ENCODE results near the gene WBP2NL. TPM values are rescaled to one million over a fixed set of nuclear protein-coding genes. Genes with fewer than 3 reads are reported as not detected.
A peak's percentile ranks its signal among the peaks of the same experiment; 100 is the strongest.

The WBP2NL gene
- total RNA-seq, 1 donor = 0.72 TPM

DNA sequence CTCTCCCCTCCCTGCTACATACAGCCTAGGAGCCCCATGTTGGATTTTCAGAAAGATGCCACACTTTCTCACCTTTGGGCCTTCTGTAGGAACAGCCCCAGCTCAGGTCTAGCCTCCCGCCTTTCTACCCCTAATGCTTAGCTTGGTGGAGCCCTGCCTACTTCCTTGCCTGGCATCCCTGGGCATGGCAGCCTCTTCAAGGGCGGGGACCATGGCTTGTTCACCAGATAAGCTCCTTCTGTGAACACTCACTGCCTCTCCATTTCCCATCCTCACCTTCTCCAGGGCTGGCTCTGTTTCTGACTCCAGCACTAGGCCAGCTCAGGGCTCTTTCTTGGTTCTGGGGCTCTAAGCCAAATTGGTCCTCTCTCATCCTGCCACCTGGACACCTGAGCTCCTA is 28.0 kb upstream of the WBP2NL start:
- Histone ChIP-seq H3K4me3 (ENCODE audit: insufficient read depth, low read length) (no peak overlapping the region), H3K9me3 (ENCODE audit: low read depth, low read length) (no peaks in the 10 kb centered on the region), H3K4me2 (ENCODE audit: insufficient read depth, low read length) (no peak overlapping the region), H3K27me3 (ENCODE audit: insufficient read depth, low read length) (peaks cover 25% of the 10 kb centered on the region), H3K27ac (ENCODE audit: low read depth, low read length) (no peak overlapping the region), H3K79me2 (ENCODE audit: insufficient read depth, low read length) (no peaks in the 10 kb centered on the region), H3K4me1 (ENCODE audit: insufficient read depth, low read length) (no peaks in the 10 kb centered on the region), H3K36me3 (ENCODE audit: insufficient read depth, low read length) (no peaks in the 10 kb centered on the region), H4K20me1 (ENCODE audit: insufficient read depth, low read length) (no peaks in the 10 kb centered on the region), H2AFZ (ENCODE audit: low read length) (no peak overlapping the region)
- peak; percentile 17 for DNase-seq (ENCODE audit: insufficient read length, low spot score, missing footprints)
- TF ChIP-seq, protein P1, sequence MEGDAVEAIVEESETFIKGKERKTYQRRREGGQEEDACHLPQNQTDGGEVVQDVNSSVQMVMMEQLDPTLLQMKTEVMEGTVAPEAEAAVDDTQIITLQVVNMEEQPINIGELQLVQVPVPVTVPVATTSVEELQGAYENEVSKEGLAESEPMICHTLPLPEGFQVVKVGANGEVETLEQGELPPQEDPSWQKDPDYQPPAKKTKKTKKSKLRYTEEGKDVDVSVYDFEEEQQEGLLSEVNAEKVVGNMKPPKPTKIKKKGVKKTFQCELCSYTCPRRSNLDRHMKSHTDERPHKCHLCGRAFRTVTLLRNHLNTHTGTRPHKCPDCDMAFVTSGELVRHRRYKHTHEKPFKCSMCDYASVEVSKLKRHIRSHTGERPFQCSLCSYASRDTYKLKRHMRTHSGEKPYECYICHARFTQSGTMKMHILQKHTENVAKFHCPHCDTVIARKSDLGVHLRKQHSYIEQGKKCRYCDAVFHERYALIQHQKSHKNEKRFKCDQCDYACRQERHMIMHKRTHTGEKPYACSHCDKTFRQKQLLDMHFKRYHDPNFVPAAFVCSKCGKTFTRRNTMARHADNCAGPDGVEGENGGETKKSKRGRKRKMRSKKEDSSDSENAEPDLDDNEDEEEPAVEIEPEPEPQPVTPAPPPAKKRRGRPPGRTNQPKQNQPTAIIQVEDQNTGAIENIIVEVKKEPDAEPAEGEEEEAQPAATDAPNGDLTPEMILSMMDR (IDR thresholded peaks at IDR 0.05; ENCODE audit: extremely low read depth, low read depth, low read length) = no peak

DNA sequence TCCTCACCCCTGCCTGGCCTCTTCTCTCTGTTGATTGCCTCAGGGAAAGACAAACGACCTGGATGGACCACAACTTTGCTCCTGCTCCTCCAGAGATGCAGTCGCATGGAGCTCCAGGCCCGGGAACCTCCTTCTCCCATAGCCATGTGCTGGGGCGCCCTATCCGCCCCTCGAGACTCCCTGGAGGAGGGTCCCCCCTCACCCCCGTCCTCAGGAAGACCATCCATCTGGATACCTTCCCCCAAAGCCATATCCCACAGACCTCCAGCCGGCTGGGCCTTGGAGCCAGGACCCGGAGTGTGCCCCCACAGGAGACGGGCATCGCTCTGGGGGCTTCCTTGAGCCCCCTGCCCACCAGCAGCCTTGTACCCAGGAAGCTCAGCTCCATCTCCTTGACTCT is 27.2 kb upstream of the WBP2NL start:
- peak; percentile 62 for DNase-seq (ENCODE audit: insufficient read length, low spot score, missing footprints)
- TF ChIP-seq, protein P1 (IDR thresholded peaks at IDR 0.05; ENCODE audit: extremely low read depth, low read depth, low read length) = no peak
- no peaks in the 10 kb centered on the region for H3K79me2 ChIP-seq (ENCODE audit: insufficient read depth, low read length)

DNA sequence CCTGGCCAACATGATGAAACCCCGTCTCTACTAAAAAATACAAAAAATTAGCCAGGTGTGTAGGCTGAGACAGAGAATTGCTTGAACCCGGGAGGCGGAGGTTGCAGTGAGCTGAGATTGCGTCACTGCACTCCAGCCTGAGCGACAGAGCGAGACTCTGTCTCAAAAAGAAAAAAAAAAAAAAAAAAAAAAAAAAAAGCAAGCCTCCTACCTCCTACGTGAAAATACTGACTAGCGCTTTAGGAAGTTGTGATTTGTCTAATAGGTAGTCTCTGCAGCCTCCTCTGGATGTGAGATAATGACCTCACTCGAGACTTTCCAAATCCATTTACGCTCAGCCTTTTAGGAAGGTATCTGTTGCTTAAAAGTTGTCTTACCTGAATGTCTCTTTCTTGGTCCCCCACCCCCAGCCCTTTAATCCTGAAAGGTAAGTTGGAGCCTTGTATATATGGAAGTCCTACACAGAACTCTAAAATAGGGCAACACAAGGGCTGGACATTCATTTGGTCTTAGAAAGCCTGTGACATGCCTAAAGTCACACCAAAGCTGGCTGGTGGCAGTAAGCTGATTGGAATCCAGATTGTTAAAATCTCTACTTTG is 23.8 kb upstream of the WBP2NL start:
- Histone ChIP-seq H3K79me2 (ENCODE audit: insufficient read depth, low read length) (no peaks in the 10 kb centered on the region), H3K4me1 (ENCODE audit: insufficient read depth, low read length) (no peaks in the 10 kb centered on the region), H3K4me3 (ENCODE audit: insufficient read depth, low read length) (no peak overlapping the region), H3K4me2 (ENCODE audit: insufficient read depth, low read length) (no peak overlapping the region), H4K20me1 (ENCODE audit: insufficient read depth, low read length) (no peaks in the 10 kb centered on the region), H3K9me3 (ENCODE audit: low read depth, low read length) (no peaks in the 10 kb centered on the region), H3K27me3 (ENCODE audit: insufficient read depth, low read length) (peaks cover 53% of the 10 kb centered on the region), H2AFZ (ENCODE audit: low read length) (no peak overlapping the region), H3K36me3 (ENCODE audit: insufficient read depth, low read length) (no peaks in the 10 kb centered on the region), H3K27ac (ENCODE audit: low read depth, low read length) (no peak overlapping the region)
- TF ChIP-seq, protein P1 (IDR thresholded peaks at IDR 0.05; ENCODE audit: extremely low read depth, low read depth, low read length) = no peak
- peak; percentile 39 for DNase-seq (ENCODE audit: insufficient read length, low spot score, missing footprints)

More for the DNA sequence above, 27.2 kb upstream of the WBP2NL start:
- peaks cover 33% of the 10 kb centered on the region for H3K27me3 ChIP-seq (ENCODE audit: insufficient read depth, low read length)
- H3K4me2 ChIP-seq (ENCODE audit: insufficient read depth, low read length) = no peak overlapping the region
- H4K20me1 ChIP-seq (ENCODE audit: insufficient read depth, low read length) = no peaks in the 10 kb centered on the region
- no peak overlapping the region for H3K27ac ChIP-seq (ENCODE audit: low read depth, low read length)
- no peaks in the 10 kb centered on the region for H3K9me3 ChIP-seq (ENCODE audit: low read depth, low read length)
- H2AFZ ChIP-seq (ENCODE audit: low read length) = no peak overlapping the region
- no peaks in the 10 kb centered on the region for H3K4me1 ChIP-seq (ENCODE audit: insufficient read depth, low read length)
- no peak overlapping the region for H3K4me3 ChIP-seq (ENCODE audit: insufficient read depth, low read length)
- no peaks in the 10 kb centered on the region for H3K36me3 ChIP-seq (ENCODE audit: insufficient read depth, low read length)

DNA sequence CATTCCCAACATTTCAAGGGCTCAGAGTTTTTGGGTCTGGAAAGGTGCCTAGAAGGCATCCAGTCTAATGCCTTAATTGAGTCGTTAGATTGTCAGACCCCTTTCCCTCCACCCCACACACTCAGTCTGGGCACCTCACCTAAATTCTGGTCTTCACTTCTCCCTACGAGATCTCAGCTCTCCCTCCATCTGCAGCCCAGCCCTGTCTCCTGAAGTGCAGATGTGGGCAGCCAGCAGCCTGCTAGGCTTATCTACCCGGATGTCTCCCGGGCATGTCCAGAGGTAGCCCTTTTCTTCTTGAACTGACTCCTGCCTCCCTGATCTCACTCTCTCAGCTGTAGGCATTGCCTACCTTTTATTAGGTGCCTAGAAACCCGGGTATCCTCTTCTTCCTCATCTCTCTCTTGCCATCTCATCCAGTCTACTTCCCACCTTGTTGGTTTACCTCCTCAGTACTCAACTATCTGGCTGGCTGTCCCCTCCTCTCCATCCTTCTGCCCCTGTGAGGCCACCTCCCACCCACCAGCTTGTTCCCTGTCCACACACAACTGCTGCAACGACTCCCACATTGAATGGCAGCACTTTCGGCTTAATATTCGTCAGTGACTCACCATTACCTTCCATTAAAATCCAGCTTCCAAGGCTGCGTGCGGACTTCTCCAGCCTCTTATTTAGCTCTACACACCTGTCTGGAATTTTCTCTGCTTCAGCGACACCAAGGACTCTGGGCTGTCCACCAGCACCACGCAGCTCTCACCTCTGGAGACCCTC is 23.1 kb upstream of the WBP2NL start:
- H4K20me1 ChIP-seq (ENCODE audit: insufficient read depth, low read length) = no peaks in the 10 kb centered on the region
- H3K27me3 ChIP-seq (ENCODE audit: insufficient read depth, low read length) = peaks cover 51% of the 10 kb centered on the region
- H3K27ac ChIP-seq (ENCODE audit: low read depth, low read length) = no peak overlapping the region
- TF ChIP-seq, protein P1 (IDR thresholded peaks at IDR 0.05; ENCODE audit: extremely low read depth, low read depth, low read length) = no peak
- H3K4me1 ChIP-seq (ENCODE audit: insufficient read depth, low read length) = no peaks in the 10 kb centered on the region
- no peak overlapping the region for H2AFZ ChIP-seq (ENCODE audit: low read length)
- H3K79me2 ChIP-seq (ENCODE audit: insufficient read depth, low read length) = no peaks in the 10 kb centered on the region
- no peak overlapping the region for H3K4me2 ChIP-seq (ENCODE audit: insufficient read depth, low read length)
- H3K4me3 ChIP-seq (ENCODE audit: insufficient read depth, low read length) = no peak overlapping the region
- peak; percentile 87 for DNase-seq (ENCODE audit: insufficient read length, low spot score, missing footprints)
- no peaks in the 10 kb centered on the region for H3K9me3 ChIP-seq (ENCODE audit: low read depth, low read length)
- no peaks in the 10 kb centered on the region for H3K36me3 ChIP-seq (ENCODE audit: insufficient read depth, low read length)
